Superior temporal gyrus (tissue), 1 donor: ENCODE measurements around the gene PARD3.
"Not testable (repeated sequence)": the region's sequence is repeated elsewhere in the genome, so short reads cannot be mapped to it uniquely, and the experiment has no call there.

Experiments used
- DNase-seq: peaks from one replicate; pipeline ENCODE4 v3.0.0-alpha.2; 2016; ENCODE audit errors: extremely low spot score

The PARD3 gene

GRCh38 chr10:34797155-34797554 is 17.9 kb downstream of the PARD3 start:
- DNase-seq: no peak

- DNase-seq: no peak
Observed at GRCh38 chr10:34796133-34796532, 19.0 kb downstream of the PARD3 start.

DNA sequence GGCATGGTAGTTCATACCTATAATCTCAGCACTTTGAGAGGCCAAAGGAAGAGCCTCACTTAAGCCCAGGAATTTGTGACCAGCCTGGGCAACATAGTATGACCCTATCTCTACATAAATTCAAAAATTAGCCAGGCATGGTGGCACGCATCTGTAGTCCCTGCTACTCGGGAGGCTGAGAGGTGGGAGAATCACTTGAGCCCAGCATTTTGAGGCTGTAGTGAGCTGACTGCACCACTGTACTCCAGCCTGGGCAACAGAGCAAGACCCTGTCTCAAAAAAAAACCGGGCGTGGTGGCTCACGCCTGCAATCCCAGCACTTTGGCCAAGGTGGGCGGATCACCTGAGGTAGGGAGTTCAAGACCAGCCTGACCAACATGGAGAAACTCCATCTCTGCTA is 19.8 kb downstream of the PARD3 start:
- no peak for DNase-seq

DNA sequence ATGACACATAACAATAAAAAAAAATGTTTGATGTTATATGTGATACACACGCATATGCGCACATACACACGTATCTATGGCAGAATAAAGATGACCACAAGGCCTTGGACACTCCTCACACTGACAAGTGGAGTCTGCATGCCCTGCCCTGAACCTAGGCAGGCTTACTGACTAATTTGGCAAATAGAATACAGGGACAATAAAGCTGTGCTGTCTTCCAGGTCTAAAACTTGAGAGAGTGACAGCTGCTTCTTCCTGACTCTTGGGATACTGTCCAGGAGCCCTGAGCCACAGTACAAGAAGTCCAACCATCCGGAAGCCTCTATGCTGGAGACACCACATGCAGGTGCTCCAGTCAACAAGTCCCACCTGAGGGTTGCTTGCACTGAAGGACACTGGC is 20.3 kb downstream of the PARD3 start:
- no peak for DNase-seq

DNA sequence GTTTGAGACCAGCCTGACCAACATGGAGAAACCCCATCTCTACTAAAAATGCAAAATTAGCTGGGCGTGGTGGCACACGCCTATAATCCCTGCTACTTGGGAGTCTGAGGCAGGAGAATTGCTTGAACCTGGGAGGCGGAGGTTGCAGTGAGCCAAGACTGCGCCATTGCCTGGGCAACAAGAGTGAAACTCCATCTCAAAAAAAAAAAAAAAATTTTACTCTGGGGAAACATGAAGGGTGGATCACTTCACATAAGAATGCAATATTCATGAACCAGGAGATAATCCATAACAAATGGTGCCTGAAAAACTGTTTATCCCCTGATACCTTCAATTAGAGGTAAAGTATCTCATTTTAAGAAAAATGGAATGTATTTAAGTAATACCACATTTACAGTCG is 21.5 kb downstream of the PARD3 start:
- DNase-seq: not testable (repeated sequence)

DNA sequence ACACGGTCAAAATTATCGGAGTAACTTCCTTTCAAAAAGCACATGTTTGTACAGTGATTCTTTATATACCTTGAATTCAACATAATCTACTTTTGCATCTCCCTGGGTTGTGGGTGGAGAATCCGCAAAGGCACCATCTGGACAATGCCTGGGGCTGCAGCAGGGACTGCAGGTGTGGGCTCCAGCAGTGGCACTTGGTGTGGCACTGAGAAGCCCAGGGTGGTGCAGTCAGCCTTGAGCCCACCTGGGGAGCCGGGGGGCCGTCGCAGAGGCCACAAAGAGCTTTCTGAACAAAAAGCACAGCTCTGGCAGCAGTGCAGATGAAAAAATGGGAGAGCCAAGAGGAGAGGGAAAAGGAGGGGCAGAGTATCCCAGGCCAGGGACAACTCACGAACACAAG is 22.2 kb downstream of the PARD3 start:
- DNase-seq: no peak

DNA sequence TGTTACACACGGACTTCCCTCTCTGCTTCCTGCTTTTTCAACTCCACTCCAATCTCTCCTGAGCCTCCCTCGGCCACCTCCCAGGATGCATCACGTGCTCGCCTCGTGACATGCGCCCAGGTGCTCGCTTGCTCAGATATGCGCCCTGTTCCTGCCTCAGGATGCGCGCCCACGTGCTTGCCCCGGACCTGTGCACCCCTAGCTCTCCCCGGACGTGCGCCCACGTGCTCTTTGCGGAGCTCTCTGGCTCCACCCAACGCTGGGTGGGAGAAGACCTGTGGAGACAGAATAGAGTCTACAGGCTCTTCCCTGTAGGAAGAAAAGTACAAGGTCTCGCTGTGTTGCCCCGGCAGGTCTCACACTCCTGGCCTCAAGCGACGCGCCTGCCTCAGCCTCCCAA is 23.1 kb downstream of the PARD3 start:
- DNase-seq: no peak

- DNase-seq: no peak
Observed at GRCh38 chr10:34791228-34791627, 23.9 kb downstream of the PARD3 start.

GRCh38 chr10:34789966-34790506 is 25.1 kb downstream of the PARD3 start:
- no peak for DNase-seq

DNA sequence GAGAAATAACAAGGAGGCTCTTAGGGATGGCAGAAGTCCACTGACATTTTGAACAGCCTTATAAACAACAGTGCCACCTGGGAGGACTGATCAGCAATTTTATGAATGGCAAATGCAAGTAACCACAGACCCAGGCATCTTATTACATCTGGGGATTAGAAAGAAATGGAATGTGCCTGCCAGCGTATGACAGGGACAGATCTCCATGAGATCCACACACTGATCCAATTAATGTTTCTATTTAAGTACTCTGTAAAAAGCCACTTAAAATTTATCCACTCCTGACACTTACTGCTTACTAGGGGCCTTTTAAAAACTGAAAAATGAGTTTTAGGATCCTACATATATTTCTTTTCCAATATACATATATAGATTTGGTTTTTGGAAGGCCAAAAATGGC is 28.6 kb downstream of the PARD3 start:
- no peak for DNase-seq

GRCh38 chr10:34781711-34782110 is 33.4 kb downstream of the PARD3 start:
- no peak for DNase-seq

DNA sequence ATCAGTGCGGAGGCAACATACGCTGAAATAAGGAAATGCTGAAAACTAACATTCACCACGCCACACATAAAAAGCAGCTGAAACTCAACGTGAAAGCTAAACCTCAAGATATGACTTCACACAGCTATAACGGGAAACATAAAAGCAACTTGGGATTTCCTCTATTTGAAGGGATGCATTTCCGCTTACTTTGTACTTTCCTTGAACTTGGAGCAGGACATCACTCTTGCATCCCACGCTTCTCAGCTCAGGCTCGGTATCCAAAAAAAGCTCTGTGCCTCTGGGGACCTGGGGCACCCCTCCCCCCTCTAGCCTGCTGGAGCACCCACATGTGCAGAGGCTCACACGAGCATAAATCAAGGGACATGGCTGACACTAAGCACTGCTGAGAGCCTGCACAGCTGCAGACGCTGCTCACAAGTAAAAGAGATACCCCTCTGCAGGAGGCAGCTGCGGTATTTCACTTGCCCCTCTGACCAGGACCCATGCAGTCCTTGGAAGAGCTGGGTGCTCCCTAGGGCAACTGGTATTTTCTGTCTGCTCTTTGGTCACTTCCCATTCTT is 34.2 kb downstream of the PARD3 start:
- DNase-seq: no peak

DNA sequence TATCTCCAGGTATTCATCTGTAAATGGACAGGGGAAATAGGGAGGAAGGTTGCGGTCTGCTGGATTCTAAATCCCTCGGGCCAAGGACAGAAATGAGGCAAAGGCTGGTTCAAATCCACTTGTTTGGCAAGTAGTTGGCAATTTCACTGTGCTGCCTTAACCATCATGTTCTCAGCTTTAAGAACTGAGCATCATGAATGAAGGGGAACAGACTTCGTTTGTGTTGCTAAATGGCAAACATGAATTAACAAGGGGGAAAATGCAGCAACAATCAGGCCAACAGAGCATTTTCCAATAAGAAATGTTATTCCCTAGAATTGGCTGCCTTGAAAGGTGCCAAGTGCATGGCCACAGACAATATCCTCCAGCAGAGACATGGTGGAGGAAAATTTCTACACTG is 36.9 kb downstream of the PARD3 start:
- DNase-seq: no peak

DNA sequence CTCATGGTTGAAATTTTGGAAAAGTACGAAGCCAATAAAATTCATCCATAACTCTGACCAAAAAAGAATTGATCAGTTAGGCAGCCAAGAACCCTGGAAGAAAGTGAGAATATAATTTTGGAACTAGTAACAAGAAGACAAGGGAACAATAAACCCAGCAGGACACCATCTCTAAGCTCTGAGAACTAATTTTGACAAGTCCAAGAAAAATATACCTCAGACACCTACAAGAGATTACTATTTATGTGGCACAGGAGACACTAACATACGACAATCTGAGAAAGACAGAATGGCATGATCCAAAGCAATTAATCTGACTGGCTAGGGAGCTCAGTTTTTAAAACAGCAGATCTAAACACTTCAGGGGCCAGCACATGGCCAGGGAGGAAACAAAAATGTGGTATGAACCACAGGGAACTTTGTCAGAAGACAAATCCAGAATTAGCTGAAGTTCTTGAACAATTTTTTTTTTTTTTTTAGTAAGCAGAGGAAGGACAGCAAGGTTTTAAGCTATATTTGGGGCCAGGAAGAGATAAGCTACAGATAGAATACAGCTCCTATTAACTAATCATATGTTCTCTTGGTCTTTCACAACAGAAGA is 38.9 kb downstream of the PARD3 start:
- DNase-seq: no peak

DNA sequence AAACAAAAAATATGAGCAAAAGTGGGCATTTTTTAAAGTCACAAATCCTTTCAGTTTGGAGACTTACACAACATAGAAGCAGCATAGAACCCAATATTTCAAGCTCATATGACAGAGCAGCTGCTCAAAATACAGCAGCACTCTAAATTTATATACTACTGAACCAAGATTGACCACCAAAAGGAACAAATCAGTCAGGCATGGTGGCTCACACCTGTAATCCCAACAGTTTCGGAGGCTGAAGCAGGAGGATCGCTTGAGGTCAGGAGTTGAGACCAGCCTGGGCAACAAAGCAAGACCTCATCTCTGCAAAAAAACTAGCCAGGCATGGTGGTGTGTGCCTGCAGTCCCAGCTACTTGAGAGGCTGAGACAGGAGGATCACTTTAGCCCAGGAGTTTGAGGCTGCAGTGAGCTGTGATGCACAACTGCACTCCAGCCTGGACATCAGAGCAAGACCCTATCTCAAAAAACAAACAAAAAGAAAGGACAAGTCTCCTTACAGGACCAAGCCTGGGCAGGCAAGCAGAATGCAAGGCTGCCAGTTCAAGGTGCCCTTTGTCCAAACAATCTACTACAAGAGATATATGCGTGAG is 40.0 kb downstream of the PARD3 start:
- no peak for DNase-seq

GRCh38 chr10:34773636-34774630 is 41.2 kb downstream of the PARD3 start:
- no peak for DNase-seq

- DNase-seq: no peak
Observed at GRCh38 chr10:34771525-34771924, 43.6 kb downstream of the PARD3 start.

- DNase-seq: no peak
Observed at GRCh38 chr10:34771106-34771505, 44.0 kb downstream of the PARD3 start.

DNA sequence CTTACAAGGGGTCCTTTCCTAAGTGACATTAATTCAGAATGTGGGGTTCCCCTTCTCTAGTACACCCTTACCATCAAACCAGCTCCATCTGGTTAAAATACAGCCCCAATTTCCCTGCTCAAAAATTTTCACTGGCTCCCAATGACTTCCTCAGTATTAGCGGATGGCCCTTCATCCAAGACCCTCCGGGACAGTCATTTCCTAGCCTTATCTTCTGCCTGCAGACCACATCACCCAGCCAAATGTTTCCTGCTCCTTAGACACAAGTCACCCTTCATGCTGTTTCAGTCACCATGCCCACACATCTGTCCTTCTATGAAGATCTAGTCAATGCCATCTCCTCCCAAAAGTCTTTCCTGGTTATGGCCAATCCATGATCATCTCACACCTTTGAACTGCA is 45.2 kb downstream of the PARD3 start:
- no peak for DNase-seq

- DNase-seq: no peak
Observed at GRCh38 chr10:34768972-34769330, 46.1 kb downstream of the PARD3 start.

DNA sequence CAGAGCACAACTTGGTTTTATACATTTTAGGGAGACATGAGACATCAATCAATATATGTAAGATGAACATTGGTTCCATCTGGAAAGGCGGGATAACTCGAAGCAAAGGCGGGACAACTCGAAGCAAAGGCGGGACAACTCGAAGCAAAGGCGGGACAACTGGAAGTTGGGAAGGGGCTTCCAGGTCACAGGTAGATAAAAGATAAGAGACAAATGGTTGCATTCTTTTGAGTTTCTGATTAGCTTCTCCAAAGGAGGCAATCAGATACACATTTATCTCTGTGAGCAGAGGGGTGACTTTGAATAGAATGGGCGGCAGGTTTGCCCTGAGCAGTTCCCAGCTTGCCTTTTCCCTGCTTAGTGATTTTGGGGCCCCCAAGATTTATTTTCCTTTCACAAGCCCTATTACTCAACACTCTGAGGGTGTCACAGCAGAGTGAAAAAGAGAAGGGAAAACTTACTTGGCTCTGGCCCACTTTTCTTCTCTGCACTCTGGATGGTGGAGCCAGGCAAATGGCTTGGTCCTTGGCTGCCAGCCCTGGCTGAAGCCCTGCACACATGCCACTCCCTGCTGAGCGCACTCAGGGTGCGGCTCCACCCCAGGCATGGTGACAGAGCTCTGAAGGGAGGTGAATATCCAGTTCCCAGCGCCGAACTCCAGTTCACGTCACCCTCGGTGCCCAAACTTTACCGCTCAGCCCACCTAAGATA is 46.7 kb downstream of the PARD3 start:
- DNase-seq: no peak
